Ascending aorta (tissue), 2 donors: ENCODE data around the gene SNX8. TPM values are rescaled to one million over a fixed set of nuclear protein-coding genes. Genes with fewer than 3 reads are reported as not detected.
A peak's percentile ranks its signal among the peaks of the same experiment; 100 is the strongest.
"Not testable (repeated sequence)": the region's sequence is repeated elsewhere in the genome, so short reads cannot be mapped to it uniquely, and the experiment has no call there.

Source experiments
- DNase-seq, 2 donors: peaks; one replicate each; pipeline ENCODE4 v3.0.0-alpha.2; 2019; ENCODE audit warnings: low spot score in 2 of 2
- H3K27ac ChIP-seq, 2 donors: fragments of 200-600 bp; sonication (generic); one replicate each; pipeline ENCODE4 v1.5.1; 2016 to 2017; ENCODE audit warnings: mild to moderate bottlenecking in 1 of 2
- H3K27me3 ChIP-seq: fragments of 200-600 bp; sonication (generic); one replicate; pipeline ENCODE4 v1.5.1; 2017
- H3K36me3 ChIP-seq, 2 donors: fragments of 200-600 bp; sonication (generic); one replicate each; pipeline ENCODE4 v1.5.1; 2016
- H3K4me1 ChIP-seq, 2 donors: fragments of 200-600 bp; sonication (generic); one replicate each; pipeline ENCODE4 v1.5.1; 2016 to 2017; ENCODE audit warnings: mild to moderate bottlenecking in 1 of 2
- H3K4me3 ChIP-seq, 2 donors: fragments of 200-600 bp; sonication (generic); one replicate each; pipeline ENCODE4 v1.5.1; 2016 to 2017; ENCODE audit warnings: mild to moderate bottlenecking in 1 of 2
- H3K9me3 ChIP-seq, 2 donors: fragments of 200-600 bp; sonication (generic); one replicate each; pipeline ENCODE4 v1.5.1; 2016
- intact Hi-C: fragments of 100-400 bp; cut with DNase I; formaldehyde crosslinking; loops from one replicate; pipeline ENCODE4 v1.15.1; 2023
- total RNA-seq: library from RNA; depleted of rRNA; stranded (reverse); fragments of >200 nt; gene quantifications from one replicate; pipeline ENCODE4 v1.1.0, GENCODE V29; 2016
- TF ChIP-seq, protein P1 (sequence below), 3 experiments: fragments of 200-600 bp in 2 of 3; fragments of 450-650 bp in 1 of 3; sonication (generic) in 2 of 3; IDR thresholded peaks; one replicate each; pipeline ENCODE4 v1.5.1; 2016 to 2019; ENCODE audit warnings: antibody characterized with exemption in 3 of 3, mild to moderate bottlenecking in 1 of 3, moderate library complexity in 1 of 3

SNX8 gene
- total RNA-seq, 1 donor from 2014 or later = 12.2 TPM

DNA sequence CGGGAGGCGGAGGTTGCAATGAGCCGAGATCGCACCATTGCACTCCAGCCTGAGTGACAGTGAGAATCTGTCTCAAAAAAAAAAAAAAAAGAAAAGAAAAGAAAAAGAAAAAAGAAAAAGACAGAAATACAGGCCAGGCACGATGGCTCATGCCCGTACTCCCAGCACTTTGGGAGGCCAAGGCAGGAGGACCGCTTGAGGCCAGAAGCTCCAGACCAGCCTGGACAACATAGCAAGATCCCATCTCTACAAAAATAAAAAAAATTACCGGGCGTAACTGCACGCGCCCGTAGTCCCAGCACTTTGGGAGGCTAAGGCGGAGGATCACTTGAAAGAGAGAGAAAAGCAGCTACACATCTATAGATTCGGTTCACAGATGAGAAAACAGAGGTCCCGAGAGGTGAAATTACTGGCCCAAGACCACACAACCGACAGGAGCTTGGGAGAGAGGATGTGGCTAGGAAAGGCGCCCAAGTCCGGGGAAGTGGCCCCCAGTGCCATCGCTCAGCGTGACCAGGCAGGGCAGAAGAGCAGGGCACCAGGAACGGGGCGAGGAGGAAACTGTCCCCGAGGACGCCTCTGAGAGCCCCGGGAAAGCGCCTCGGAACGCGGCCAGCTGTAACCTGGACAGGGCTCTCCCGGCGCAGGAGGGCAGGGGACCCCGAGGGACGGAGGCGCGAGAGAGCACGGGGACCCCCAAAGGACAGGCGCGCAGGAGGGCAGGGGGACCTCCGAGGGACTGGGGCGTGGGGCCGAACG lies 612 bp downstream of the SNX8 start:
- Histone ChIP-seq H3K4me1 (peaks cover 0 to 7% of the 10 kb centered on the region in 2 donors), H3K27me3 (no peaks in the 10 kb centered on the region), H3K4me3 (peak overlapping the region; percentile 77 to 93), H3K27ac (peak overlapping the region; percentile 65 to 69), H3K9me3 (no peaks in the 10 kb centered on the region), H3K36me3 (no peaks in the 10 kb centered on the region)
- intact Hi-C loops = loop anchor here (1.0 to 5.0 kb wide), 3 partner anchors 41 to 89 kb away; partner anchors contain the start of genes CHST12, EIF3B, MRM2 and NUDT1
- TF ChIP-seq, protein P1, sequence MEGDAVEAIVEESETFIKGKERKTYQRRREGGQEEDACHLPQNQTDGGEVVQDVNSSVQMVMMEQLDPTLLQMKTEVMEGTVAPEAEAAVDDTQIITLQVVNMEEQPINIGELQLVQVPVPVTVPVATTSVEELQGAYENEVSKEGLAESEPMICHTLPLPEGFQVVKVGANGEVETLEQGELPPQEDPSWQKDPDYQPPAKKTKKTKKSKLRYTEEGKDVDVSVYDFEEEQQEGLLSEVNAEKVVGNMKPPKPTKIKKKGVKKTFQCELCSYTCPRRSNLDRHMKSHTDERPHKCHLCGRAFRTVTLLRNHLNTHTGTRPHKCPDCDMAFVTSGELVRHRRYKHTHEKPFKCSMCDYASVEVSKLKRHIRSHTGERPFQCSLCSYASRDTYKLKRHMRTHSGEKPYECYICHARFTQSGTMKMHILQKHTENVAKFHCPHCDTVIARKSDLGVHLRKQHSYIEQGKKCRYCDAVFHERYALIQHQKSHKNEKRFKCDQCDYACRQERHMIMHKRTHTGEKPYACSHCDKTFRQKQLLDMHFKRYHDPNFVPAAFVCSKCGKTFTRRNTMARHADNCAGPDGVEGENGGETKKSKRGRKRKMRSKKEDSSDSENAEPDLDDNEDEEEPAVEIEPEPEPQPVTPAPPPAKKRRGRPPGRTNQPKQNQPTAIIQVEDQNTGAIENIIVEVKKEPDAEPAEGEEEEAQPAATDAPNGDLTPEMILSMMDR (IDR thresholded peaks at IDR 0.05) = no peak
- DNase-seq = peak in 1 of 2 donors; percentile 64

DNA sequence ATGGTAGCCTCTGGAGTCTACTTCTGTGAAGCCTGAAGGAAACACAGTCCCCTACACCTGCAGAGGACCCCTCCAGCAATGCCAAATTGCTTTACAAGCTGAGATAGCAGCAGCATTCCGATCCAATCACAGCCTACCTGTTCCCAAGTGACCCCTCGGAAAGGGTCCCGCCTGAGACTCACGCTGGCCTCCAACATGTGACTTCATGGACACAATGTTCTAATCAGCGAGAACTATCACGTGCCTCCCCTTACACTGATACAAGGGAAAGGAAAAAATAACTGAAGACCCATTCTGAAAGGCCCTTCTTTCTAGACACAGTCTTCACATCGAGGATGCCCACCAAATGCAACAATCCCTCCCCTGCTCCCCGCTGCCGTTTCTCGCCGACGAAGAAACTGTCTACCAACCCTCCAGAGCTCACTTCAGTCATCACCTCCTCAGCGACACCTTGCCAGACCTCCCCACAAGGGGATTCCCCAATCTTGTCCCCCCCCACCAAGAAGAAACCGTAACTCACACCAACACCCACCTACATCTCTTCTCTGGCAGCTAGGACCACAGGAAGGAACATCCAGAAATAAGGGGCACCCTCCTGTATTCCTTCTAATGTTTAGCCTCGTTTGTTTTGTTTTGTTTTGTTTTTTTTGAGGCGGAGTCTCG lies 1.8 kb downstream of the SNX8 start:
- intact Hi-C loops = loop anchor here (5.0 kb wide), 1 partner anchor 70 kb away; the partner anchor contains the start of genes MRM2 and NUDT1
- Histone ChIP-seq H3K27me3 (no peaks in the 10 kb centered on the region), H3K4me3 (no peak overlapping the region), H3K36me3 (no peaks in the 10 kb centered on the region), H3K9me3 (no peaks in the 10 kb centered on the region), H3K4me1 (peaks cover 0 to 7% of the 10 kb centered on the region in 2 donors), H3K27ac (no peak overlapping the region)
- no peak for DNase-seq
- TF ChIP-seq, protein P1 (IDR thresholded peaks at IDR 0.05) = no peak

- Histone ChIP-seq H3K4me3 (no peak overlapping the region), H3K4me1 (peaks cover 0 to 7% of the 10 kb centered on the region in 2 donors), H3K9me3 (no peaks in the 10 kb centered on the region), H3K27me3 (no peaks in the 10 kb centered on the region), H3K36me3 (no peaks in the 10 kb centered on the region), H3K27ac (no peak overlapping the region)
- DNase-seq = no peak
- TF ChIP-seq, protein P1 (IDR thresholded peaks at IDR 0.05) = no peak
- intact Hi-C loops = loop anchor here (5.0 kb wide), 1 partner anchor 68 kb away; the partner anchor contains the start of genes MRM2 and NUDT1
Observed at GRCh38 chr7:2309889-2310331, 4.3 kb downstream of the SNX8 start.

GRCh38 chr7:2307690-2308107 lies 6.5 kb downstream of the SNX8 start:
- Histone ChIP-seq H3K27me3 (no peaks in the 10 kb centered on the region), H3K4me1 (no peaks in the 10 kb centered on the region), H3K4me3 (no peak overlapping the region), H3K36me3 (no peaks in the 10 kb centered on the region), H3K27ac (no peak overlapping the region), H3K9me3 (no peaks in the 10 kb centered on the region)
- DNase-seq = no peak
- intact Hi-C loops = no loop called here
- TF ChIP-seq, protein P1 (IDR thresholded peaks at IDR 0.05) = no peak

- TF ChIP-seq, protein P1 (IDR thresholded peaks at IDR 0.05) = no peak
- DNase-seq = no peak
- Histone ChIP-seq H3K4me3 (no peak overlapping the region), H3K36me3 (no peaks in the 10 kb centered on the region), H3K27ac (no peak overlapping the region), H3K4me1 (no peaks in the 10 kb centered on the region), H3K9me3 (no peaks in the 10 kb centered on the region), H3K27me3 (no peaks in the 10 kb centered on the region)
- intact Hi-C loops = no loop called here
Observed at GRCh38 chr7:2306688-2307087, 7.6 kb downstream of the SNX8 start.

DNA sequence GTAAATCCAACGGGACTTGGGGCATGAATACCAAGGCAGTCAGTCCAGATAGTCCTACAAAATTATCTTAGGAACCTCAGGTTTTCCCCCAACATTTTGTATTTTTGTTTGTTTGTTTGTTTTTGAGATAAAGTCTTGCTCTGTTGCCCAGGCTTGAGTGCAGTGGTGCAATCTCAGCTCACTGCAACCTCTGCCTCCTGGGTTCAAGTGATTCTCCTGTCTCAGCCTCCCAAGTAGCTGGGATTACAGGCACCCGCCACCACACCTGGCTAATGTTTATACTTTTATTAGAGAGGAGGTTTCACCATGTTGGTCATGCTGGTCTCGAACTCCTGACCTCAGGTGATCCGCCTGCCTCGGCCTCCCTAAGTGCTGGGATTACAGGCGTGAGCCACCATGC lies 9.0 kb downstream of the SNX8 start:
- H3K27ac ChIP-seq, H3K4me3 ChIP-seq, H3K27me3 ChIP-seq, H3K9me3 ChIP-seq, intact Hi-C loops, H3K4me1 ChIP-seq, DNase-seq, H3K36me3 ChIP-seq: not testable (repeated sequence)

GRCh38 chr7:2303520-2303919 lies 10.7 kb downstream of the SNX8 start:
- H3K27ac ChIP-seq, H3K9me3 ChIP-seq, H3K27me3 ChIP-seq, DNase-seq, H3K4me1 ChIP-seq, H3K4me3 ChIP-seq, H3K36me3 ChIP-seq, intact Hi-C loops: not testable (repeated sequence)

GRCh38 chr7:2302743-2303397 lies 11.4 kb downstream of the SNX8 start:
- DNase-seq, H3K4me1 ChIP-seq, H3K27me3 ChIP-seq, H3K27ac ChIP-seq, H3K36me3 ChIP-seq, H3K4me3 ChIP-seq, intact Hi-C loops, H3K9me3 ChIP-seq: not testable (repeated sequence)
